K562 (cell line): ENCODE results near the gene POLRMT. TPM values are rescaled to one million over a fixed set of nuclear protein-coding genes. Genes with fewer than 3 reads are reported as not detected.

ENCODE experiments used
- CC2D1A ChIP-seq: fragments of 450-650 bp; IDR thresholded peaks from 2 replicates; pipeline ENCODE4 v1.6.1; 2017; ENCODE audit warnings: mild to moderate bottlenecking
- CEBPZ ChIP-seq: fragments of 150-350 bp; IDR thresholded peaks from 2 replicates; pipeline ENCODE4 v1.6.1; 2014; ENCODE audit warnings: low read depth, mild to moderate bottlenecking, low read length, borderline replicate concordance
- CREBBP ChIP-seq: IDR thresholded peaks from one replicate; pipeline ENCODE4 v1.6.1; 2012; ENCODE audit warnings: low read depth, mild to moderate bottlenecking, control low read depth, inconsistent platforms, low read length
- CTCF ChIP-seq, 3 experiments: IDR thresholded peaks in 2 of 3; conservative IDR thresholded peaks in 1 of 3; 2 replicates each; pipeline ENCODE4 v1.5.1; 2011 to 2012; ENCODE audit warnings: low read length in 3 of 3, mild to moderate bottlenecking in 3 of 3, control low read depth in 2 of 3, improper control_type of control experiment in 1 of 3, inconsistent platforms in 1 of 3, low read depth in 1 of 3, mixed read lengths in 1 of 3, moderate library complexity in 1 of 3; ENCODE audit not compliant: insufficient read depth in 2 of 3
- FOXM1 ChIP-seq, 2 experiments: fragments of 450-650 bp in 1 of 2; sonication (generic) in 1 of 2; formaldehyde crosslinking in 1 of 2; IDR thresholded peaks; 2 replicates each; pipeline versions ENCODE4 v1.6.1 to v1.9.0; 2017 to 2022; ENCODE audit warnings: low read depth in 2 of 2, mild to moderate bottlenecking in 2 of 2, missing genetic modification reagents in 1 of 2, moderate library complexity in 1 of 2
- PATZ1 ChIP-seq: fragments of 250-450 bp; sonication (Bioruptor Pico); IDR thresholded peaks from 2 replicates; pipeline ENCODE4 v1.5.0; 2020; ENCODE audit warnings: mild to moderate bottlenecking, borderline replicate concordance
- PHB ChIP-seq: fragments of 250-450 bp; sonication (Bioruptor Pico); IDR thresholded peaks from 2 replicates; pipeline ENCODE4 v1.5.0; 2021
- PHB2 ChIP-seq: fragments of 450-650 bp; IDR thresholded peaks from 2 replicates; pipeline ENCODE4 v1.6.1; 2017; ENCODE audit warnings: low read depth
- POLR2AphosphoS5 ChIP-seq: IDR thresholded peaks from 2 replicates; pipeline ENCODE4 v1.6.1; 2011; ENCODE audit warnings: mild to moderate bottlenecking, low read depth, low read length, moderate library complexity; ENCODE audit not compliant: control insufficient read depth, insufficient read depth
- SLC30A9 ChIP-seq: fragments of 250-450 bp; sonication (Bioruptor Pico); IDR thresholded peaks from 2 replicates; pipeline ENCODE4 v1.8.0; 2022; ENCODE audit warnings: mild to moderate bottlenecking, moderate library complexity
- SPI1 ChIP-seq: IDR thresholded peaks from 2 replicates; pipeline ENCODE4 v1.6.1; 2011; ENCODE audit warnings: low read depth, low read length, control low read depth, borderline replicate concordance
- STAG1 ChIP-seq: sonication (generic); formaldehyde crosslinking; IDR thresholded peaks from 2 replicates; pipeline ENCODE4 v1.5.0; 2020; ENCODE audit warnings: missing genetic modification reagents, borderline replicate concordance
- WHSC1 ChIP-seq: IDR thresholded peaks from one replicate; pipeline ENCODE4 v1.6.1; 2012; ENCODE audit warnings: low read length, control low read depth, inconsistent platforms
- ZBTB8A ChIP-seq: fragments of 450-650 bp; IDR thresholded peaks from 2 replicates; pipeline ENCODE4 v1.6.1; 2018; ENCODE audit warnings: mild to moderate bottlenecking, moderate library complexity; ENCODE audit not compliant: partially characterized antibody
- ZHX1 ChIP-seq: fragments of 150-350 bp; conservative IDR thresholded peaks from 2 replicates; pipeline ENCODE4 v1.6.1; 2014; ENCODE audit warnings: low read length
- ZNF431 ChIP-seq: sonication (generic); formaldehyde crosslinking; IDR thresholded peaks from 2 replicates; pipeline ENCODE4 v1.8.0; 2022; ENCODE audit warnings: mild to moderate bottlenecking, missing genetic modification reagents
- ZNF696 ChIP-seq: fragments of 250-450 bp; sonication (Bioruptor Pico); conservative IDR thresholded peaks from 2 replicates; pipeline ENCODE4 v1.4.0; 2020; ENCODE audit warnings: mild to moderate bottlenecking, moderate library complexity
- polyA plus RNA-seq, 8 experiments: library from polyadenylated mRNA; depleted of rRNA in 4 of 8; stranded (reverse) in 5 of 8; unstranded in 3 of 8; fragments of >200 nt; fragmentation: Nextera tagmentation in 2 of 8; fragmentation: Illumina TruSeq in 1 of 8; extraction: Ambion mirVana in 2 of 8; extraction: Trizol in 1 of 8; gene quantifications; 2 replicates each; pipeline versions ENCODE4 v1.2.1 to v1.2.3, GENCODE V29; 2011 to 2014; ENCODE audit warnings: inconsistent platforms in 1 of 8, missing spikeins in 1 of 8
- total RNA-seq, 7 experiments: library from RNA; depleted of rRNA in 6 of 7; stranded (reverse); fragments of >200 nt in 6 of 7; fragmentation: Illumina TruSeq in 2 of 7; extraction: Trizol in 2 of 7; gene quantifications; 2 replicates each; pipeline versions ENCODE4 v1.2.1 to v1.2.3, GENCODE V29; 2011 to 2021; ENCODE audit warnings: low replicate concordance in 1 of 7

POLRMT gene
- total and polyA plus RNA-seq, 9 of the 15 experiments (the other 6 are each of a cell fraction or from before 2014, with no cell fraction given) = 30.3 to 144 (median 68.0) TPM

GRCh38 chr19:680287-681028 lies 47.1 kb upstream of the POLRMT start (continued):
- TF ChIP-seq ZHX1 (no peak), WHSC1 (no peak), ZNF696 (CRISPR knock-in tag) (no peak), PHB (CRISPR knock-in tag) (no peak), PHB2 (no peak), FOXM1 (IDR thresholded peaks at IDR 0.05; ENCODE audit: low read depth) (no peak), FOXM1 (CRISPR knock-in tag; IDR thresholded peaks at IDR 0.05; ENCODE audit: low read depth) (no peak; the same call in 1 of the 2 replicates), POLR2AphosphoS5 (peak; percentile 67), CEBPZ (no peak), SPI1 (no peak), PATZ1 (CRISPR knock-in tag) (0 out of 2 replicates have a peak, but pooled peaks have one; percentile 56), STAG1 (CRISPR knock-in tag) (no peak), CREBBP (no peak), SLC30A9 (CRISPR knock-in tag) (no peak), ZBTB8A (no peak), ZNF431 (no peak; the same call in 1 of the 2 replicates), CC2D1A (no peak), CTCF (IDR thresholded peaks at IDR 0.05 in 2 of 3, conservative IDR thresholded peaks at IDR 0.05 in 1 of 3; ENCODE audit: insufficient read depth in 2 of 3, low read depth in 1 of 3, low read length in 3 of 3) (peak in 2 of 3 experiments; percentile 64 to 80; a peak in 4 of 6 replicates)
